ENCODE data around the gene CCDC69.
"Not testable (repeated sequence)": the region's sequence is repeated elsewhere in the genome, so short reads cannot be mapped to it uniquely, and the experiment has no call there.

The CCDC69 gene

GRCh38 chr5:151223447-151224264 lies at the start of gene CCDC69:
Gene CCDC69 (minus strand): TSS chr5:151224092. CDS start chr5:151223970, 122 bp downstream.
- in situ Hi-C loops (cut with MboI; ENCODE audit: low sequenced_read_pairs) = no loop called here

GRCh38 chr5:151271336-151271735 lies 47.4 kb upstream of the CCDC69 start:
- in situ Hi-C loops (cut with MboI; ENCODE audit: low sequenced_read_pairs) = no loop called here

- in situ Hi-C loops (cut with MboI; ENCODE audit: low sequenced_read_pairs) = no loop called here
These were observed 46.7 kb upstream of the CCDC69 start for GRCh38 chr5:151270599-151270998.

GRCh38 chr5:151267491-151268260 lies 43.8 kb upstream of the CCDC69 start:
- in situ Hi-C loops (cut with MboI; ENCODE audit: low sequenced_read_pairs) = no loop called here

- in situ Hi-C loops (cut with MboI; ENCODE audit: low sequenced_read_pairs) = no loop called here
These were observed 40.2 kb upstream of the CCDC69 start for GRCh38 chr5:151264113-151264512.

DNA sequence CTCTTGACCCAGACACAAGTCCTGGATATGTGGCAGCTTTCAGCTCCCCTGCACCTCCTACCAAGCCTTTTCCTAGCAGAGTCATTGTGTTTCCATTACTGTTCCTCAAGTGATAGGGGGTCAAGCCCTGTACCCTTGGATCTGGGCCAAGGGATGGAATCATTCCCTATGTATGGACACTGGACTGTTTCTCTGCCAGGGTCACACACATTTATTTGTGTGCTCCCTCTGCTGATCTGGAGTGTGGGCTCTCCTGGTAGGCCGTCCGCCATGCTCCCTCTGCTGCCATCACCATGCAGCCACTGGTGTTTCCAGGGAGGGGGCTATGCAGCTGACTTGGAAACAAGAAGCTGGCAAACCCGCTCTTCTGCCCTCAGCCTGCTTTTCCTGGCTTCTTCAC lies 38.6 kb upstream of the CCDC69 start:
- in situ Hi-C loops (cut with MboI; ENCODE audit: low sequenced_read_pairs) = no loop called here

DNA sequence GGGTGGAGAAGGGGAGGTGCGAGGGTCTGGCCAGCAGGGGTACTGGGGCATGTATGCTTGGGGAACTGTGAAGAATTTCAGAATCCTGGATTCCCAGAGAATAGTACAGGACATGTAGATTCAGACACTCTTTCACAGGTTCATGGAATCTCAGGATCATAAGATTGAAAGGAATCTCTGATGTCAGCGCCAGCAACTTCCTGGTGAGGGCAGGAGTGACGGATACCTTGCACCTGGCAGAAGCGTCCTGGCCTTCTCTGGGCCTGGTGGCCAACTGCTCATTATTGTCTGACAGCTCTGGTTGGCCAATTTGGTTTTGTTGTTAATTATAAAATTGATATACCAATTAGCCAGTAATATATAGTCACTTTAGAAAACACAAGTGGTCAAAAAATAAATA lies 36.0 kb upstream of the CCDC69 start:
- in situ Hi-C loops (cut with MboI; ENCODE audit: low sequenced_read_pairs) = no loop called here

GRCh38 chr5:151258816-151259215 lies 34.9 kb upstream of the CCDC69 start:
- in situ Hi-C loops (cut with MboI; ENCODE audit: low sequenced_read_pairs) = no loop called here

- in situ Hi-C loops (cut with MboI; ENCODE audit: low sequenced_read_pairs) = no loop called here
These were observed 34.3 kb upstream of the CCDC69 start for GRCh38 chr5:151258201-151258611.

DNA sequence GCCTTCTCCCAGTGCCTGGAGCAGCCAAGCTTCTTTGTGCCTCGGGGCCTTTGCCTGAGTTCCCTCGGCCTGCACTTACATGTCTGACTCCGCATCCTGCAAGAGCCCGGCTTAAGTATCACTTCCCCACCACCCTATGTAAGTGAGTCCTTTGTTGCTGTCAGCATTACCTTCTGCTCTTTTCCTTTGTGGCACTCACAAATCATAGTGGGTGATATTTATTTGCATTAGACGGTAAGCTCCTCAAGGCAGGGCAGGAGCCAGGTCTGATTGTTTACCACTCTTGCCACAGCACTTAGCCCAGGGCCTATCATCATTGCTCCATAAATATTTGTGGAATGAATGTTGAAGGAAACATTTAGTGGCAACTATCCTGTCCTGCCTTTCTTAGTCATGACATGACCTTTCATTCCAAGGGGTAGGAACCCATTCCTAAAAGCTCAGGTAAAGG lies 33.9 kb upstream of the CCDC69 start:
- in situ Hi-C loops (cut with MboI; ENCODE audit: low sequenced_read_pairs) = no loop called here

DNA sequence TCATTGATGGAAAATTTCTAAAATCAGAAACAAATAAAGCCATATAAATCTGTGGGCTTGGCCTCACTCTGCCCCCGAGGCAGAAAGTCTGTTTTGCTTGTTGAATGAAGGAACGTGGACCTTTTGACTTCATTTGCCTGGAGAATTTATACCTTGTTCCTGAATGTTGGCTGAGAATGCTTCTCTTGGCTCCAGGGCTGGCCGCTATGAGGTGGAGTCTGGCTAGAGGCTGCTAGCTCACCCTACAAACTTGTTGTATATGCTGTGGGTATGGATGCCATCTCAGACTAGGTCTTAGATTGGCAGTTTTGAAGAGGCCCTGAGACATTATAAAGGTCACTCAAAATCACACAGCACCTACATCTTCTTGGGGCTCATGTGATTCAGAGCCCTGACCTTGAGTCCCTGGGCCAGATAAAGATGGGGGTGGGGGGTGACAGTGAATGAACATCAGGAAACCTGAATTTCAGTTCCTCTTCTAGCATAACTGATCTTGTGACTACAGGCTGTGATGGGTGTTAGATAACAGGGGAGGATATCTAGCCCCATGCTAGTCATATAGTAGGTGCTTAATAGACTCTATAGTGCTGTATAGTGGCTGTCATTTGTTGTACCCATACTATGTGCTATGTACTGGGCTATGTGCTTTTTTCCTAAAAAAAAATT lies 31.9 kb upstream of the CCDC69 start:
- in situ Hi-C loops (cut with MboI; ENCODE audit: low sequenced_read_pairs) = no loop called here

DNA sequence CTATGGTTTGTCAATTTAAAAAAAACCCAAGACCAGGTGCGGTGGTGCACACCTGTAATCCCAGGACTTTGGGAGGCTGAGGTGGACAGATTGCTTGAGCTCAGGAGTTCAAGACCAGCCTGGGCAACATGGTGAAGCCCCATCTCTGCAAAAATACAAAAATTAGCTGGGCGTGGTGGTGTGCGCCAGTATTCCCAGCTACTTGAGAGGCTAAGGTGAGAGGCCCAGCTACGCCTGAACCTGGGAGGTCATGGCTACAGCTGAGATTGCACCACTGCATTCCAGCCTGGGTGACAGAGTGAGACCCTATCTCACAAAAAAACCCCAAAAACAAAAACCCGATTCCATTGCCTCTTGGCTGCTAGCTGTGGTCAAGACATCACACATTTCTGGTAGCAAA lies 31.1 kb upstream of the CCDC69 start:
- in situ Hi-C loops (cut with MboI; ENCODE audit: low sequenced_read_pairs) = not testable (repeated sequence)

DNA sequence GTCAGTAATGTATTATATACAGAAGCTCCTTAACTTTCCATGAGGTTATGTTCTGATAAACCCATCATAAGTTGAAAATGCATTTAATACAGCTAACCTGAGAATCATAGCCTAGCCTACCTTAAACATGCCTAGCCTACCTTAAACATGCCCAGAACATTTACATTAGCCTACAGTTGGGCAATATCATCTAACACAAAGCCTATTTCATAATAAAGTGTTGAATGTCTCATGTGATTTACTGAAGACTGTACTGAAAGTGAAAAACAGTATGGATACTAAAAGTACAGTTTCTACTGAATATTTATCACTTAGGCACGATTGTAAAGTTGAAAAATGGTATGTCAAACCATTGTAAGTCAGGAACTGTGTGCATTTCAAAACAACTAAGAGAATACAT lies 30.7 kb upstream of the CCDC69 start:
- in situ Hi-C loops (cut with MboI; ENCODE audit: low sequenced_read_pairs) = no loop called here

DNA sequence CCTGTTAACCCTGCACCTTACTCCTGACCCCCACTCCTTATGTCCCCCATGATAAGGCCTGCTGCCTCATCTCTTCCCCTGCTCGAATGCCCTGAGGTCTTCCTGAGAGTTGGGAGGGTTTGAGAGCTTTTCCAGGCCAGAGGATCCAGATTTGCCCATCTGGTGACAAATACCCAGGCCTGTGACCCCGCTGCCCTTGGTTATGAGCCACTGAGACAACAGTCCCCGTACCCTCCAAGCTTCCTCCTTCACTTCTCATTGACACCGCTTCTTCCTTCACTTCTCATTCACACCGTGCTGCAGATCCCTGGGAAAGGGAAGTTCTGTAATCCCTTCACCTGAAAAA lies 29.7 kb upstream of the CCDC69 start:
- in situ Hi-C loops (cut with MboI; ENCODE audit: low sequenced_read_pairs) = no loop called here

GRCh38 chr5:151252762-151253604 lies 29.1 kb upstream of the CCDC69 start, which contains the start of gene GM2A:
Gene GM2A (plus strand): TSS chr5:151253185. CDS start chr5:151253217, 32 bp downstream.
- in situ Hi-C loops (cut with MboI; ENCODE audit: low sequenced_read_pairs) = no loop called here

GRCh38 chr5:151251621-151252020 lies 27.7 kb upstream of the CCDC69 start:
- in situ Hi-C loops (cut with MboI; ENCODE audit: low sequenced_read_pairs) = no loop called here

DNA sequence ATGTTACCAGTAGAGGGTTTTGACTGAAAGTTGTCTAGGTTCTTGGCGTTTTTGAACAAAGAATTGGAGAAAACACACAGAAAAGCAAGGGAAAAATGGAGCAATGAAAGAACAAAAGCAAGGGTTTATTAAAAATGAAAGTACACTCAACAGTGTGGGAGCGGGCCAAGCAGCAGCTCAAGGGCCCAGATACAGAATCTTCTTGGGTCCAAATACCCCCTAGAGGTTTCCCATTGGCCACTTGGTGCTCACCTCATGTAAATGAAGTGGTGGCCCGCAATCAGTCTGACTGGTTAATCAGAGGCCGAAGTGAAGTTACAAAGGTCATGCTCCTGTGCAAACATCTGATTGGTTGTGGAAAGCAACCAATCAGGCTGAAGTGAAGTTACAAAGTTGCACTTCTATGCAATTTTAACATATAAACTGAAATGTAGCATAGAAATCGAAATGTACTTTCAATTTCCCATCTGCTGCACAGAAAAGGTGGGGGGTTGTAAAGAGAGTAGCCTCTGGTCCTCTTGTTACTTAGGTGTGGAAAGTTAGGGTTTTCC lies 27.2 kb upstream of the CCDC69 start:
- in situ Hi-C loops (cut with MboI; ENCODE audit: low sequenced_read_pairs) = no loop called here

- in situ Hi-C loops (cut with MboI; ENCODE audit: low sequenced_read_pairs) = no loop called here
These were observed 26.6 kb upstream of the CCDC69 start for GRCh38 chr5:151250346-151251000.

- in situ Hi-C loops (cut with MboI; ENCODE audit: low sequenced_read_pairs) = no loop called here
These were observed 25.4 kb upstream of the CCDC69 start for GRCh38 chr5:151249281-151249680.

GRCh38 chr5:151248651-151249050 lies 24.8 kb upstream of the CCDC69 start:
- in situ Hi-C loops (cut with MboI; ENCODE audit: low sequenced_read_pairs) = no loop called here
